HG03196 (cell line): ENCODE data around the gene ZBTB7C.

Experiments used
- ATAC-seq: cut with Tn5 transposase; IDR thresholded peaks from one replicate; pipeline ENCODE4 v1.9.1; 2021; ENCODE audit not compliant: unreplicated experiment

Gene ZBTB7C

DNA sequence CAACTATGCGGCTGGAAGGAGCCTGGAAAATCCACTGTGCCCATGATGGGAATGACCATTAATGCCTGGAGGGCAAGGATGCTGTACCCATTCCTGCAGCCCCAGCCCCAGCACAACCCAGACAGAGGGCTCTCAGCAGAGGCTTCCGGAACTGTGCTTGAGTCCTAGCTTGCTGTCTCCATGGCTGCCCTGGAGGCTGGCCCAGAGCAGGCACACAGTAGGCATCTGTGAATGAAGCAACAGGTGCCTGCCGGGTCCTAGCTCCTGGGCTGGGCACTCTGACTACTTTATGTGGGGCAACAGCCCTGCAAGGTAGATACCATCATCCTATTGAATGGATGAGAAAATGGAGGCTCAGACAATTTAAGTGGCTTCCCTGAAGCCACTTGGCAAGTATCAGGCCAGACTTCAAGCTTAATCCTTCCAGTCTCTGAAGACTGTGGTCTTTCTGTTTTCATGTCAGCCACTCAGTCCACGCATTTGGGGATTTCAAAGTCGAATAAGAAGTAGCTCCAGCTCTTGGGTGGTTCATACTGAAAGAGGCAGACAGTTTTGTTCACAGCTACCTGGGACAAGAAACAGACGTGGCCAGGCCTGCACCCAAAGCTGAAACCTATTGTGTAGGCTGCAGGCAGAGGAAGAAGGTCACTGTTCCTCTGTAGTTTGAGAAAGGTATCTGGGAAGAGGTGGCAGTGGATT, 237.5 kb downstream of the ZBTB7C start:
- ATAC-seq, result no peak

DNA sequence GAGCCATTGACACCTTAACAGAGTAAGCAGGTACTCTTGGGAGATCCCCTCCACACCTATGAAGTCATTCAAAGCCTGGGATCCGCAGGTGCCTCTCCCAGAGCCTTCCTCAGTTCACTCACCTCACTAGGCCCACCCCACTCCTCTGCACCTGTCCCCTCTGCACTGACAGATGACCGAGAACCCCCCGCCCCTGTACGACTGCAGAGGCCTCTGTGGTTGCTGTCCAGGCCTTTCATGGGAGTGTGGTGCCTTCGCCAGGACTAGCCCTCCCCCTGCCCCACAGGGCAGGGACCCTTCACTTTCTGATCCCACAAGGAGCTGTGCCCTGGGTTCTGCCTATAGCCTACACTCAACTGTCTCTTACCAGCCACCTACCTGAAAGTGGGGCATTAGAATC, 238.5 kb downstream of the ZBTB7C start:
- no peak for ATAC-seq

GRCh38 chr18:48168861-48169260, 240.3 kb downstream of the ZBTB7C start:
- ATAC-seq, result no peak

GRCh38 chr18:48167897-48168253, 241.3 kb downstream of the ZBTB7C start:
- no peak for ATAC-seq

DNA sequence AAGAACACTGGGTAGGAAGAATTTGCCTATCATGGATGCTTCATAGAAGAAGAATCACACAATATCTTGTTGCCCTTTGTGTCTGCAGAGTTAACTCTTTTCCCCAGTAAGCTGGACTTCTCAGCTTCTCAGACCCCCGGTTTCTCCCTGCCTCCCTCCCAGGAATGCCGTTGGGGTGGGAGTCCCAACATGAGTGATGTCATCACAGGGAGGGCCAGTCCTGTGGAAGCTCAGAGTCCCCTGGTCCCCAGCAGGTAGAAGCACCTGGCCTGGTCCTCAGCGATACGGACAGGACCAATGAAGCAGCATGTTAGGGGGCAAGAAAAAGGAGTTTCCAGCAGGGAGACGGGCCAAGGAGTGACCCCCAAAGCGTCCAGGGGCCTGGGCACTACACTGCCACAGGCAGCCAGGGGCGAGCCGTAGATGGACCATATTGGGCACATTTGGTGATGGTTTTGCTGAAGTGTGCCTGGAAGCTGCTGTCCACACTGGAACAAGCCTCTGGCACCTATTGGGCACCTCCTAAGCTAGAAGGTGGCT, 242.8 kb downstream of the ZBTB7C start:
- ATAC-seq, result no peak

DNA sequence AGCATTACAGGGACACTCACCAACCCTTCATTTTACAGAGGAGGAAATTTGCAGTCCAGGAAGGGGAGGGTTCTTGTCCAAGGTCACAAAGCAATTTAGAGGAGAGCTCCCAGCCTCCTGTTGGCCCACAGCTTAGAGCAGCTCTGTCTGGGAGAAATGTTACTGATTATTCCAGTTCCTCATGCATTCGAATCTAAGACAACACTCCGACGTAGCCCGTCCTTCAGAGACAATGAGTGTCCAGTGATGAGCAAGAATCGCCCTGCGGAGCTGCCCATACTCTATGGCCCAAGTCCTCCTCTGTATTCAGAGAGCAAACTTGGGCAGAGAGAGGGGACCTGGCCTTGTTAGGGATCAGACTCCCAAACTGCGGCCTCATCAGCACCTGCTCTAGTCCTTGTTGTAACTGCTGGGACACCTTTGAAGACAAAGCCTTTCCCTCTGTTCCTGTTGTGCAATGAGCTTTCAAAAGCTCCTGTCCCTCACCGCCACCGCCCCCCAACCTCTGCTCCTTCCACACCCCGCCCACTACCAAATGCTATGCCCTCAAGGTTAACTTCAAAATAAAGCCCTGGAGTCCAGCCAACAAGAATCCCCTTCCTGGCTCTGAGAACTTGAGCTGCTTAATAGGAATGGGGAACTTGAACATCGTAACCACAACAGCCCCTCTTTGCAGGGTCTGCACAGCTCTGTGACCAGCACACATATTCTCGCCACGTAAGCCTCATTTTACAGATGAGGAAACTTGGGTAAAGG, 243.9 kb downstream of the ZBTB7C start:
- ATAC-seq, result no peak

- ATAC-seq, result no peak
Observed at GRCh38 chr18:48164701-48165100, 244.5 kb downstream of the ZBTB7C start.

GRCh38 chr18:48164116-48164515, 245.1 kb downstream of the ZBTB7C start:
- no peak for ATAC-seq

DNA sequence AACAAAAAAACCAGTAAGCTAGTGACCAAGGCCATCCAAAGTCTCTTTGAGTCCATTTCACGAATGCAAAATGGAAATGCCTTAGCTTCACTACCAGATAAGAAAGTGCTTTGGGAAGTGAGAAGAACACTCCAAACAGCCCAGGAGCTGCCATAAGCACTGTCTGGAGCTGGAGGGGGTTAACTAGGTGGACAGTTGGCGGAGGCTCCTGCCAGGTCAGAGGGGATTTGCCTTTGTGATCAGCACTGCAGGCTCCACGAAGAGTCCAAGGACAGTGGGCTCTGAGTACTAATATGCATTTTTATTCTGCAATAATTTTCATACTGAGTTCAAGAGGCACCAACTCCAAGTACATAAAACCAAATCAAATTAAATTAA, 245.5 kb downstream of the ZBTB7C start:
- ATAC-seq, result no peak

DNA sequence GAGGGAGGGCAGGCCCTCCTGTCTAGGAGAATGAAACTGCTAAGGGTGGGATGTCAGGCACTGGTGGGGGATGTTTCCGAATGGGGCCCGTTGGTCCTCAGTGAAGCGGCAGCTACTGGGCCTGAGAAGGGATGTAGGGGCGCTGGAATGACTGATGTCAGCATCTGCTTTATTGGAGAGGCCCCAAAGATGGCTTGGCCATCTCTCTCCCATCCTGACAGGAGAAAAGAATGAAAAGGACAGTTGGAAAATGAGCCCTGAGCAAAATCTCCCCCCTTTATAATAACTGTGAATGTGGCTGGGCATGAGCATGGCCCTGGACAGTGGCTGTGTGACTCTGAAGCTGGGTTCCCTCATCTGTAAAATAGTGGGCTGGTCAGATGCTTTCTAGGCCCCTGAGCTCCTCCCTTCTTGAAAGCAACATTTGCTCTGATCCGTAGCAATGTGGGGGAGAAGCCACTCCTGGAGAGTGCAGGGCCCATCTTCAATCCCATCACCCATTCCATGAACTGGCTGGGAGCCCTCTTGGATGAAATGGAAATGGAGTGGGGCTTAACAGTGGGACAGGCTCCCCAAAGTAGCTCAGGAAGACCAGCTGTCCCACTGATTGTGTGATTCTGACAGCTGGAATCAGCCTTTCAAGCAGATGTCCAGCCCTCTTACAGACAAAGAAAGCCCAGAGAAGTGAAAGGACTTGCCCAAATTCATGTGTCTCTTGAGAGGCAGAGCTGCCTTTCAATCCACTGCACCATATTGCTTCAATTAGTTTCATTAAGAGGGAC, 246.0 kb downstream of the ZBTB7C start:
- no peak for ATAC-seq

DNA sequence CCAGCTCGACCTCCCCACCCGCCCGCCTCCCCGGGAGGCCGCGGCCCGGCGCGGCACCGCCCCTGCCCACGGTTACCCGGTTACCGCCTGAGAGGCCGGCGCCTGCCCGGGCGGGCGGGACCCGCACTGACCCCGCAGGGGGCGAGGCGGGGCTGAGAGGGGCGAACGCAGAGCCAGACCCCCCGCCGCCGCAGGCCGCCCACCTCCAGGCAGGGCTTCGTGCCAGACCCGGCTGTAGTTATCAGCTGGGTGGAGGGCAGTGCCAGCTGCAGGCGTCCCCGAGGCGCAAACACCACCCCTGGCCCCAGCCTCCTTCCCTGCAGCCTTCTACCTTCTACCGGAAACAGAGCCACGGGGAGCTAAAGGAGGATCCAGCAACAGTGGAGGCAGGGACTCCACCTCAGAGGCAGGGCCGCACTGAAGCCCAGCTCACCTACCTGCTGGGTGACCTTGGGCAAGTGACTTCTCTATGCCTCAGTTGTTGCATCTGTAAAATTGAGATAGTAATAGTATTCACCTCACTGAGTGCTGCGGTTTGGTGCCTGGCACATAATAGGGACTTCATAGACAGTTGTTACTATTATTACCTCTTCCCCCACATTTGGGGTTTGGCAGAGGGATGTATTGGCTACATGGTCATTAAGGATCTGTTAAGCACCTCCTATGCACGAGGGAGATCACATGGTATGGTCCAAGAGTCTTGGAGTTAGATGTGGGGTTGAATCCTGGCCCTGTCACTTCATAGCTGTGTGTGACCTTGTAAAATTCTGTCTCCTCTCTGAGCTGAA, 247.1 kb downstream of the ZBTB7C start:
- peak; percentile 36 for ATAC-seq

DNA sequence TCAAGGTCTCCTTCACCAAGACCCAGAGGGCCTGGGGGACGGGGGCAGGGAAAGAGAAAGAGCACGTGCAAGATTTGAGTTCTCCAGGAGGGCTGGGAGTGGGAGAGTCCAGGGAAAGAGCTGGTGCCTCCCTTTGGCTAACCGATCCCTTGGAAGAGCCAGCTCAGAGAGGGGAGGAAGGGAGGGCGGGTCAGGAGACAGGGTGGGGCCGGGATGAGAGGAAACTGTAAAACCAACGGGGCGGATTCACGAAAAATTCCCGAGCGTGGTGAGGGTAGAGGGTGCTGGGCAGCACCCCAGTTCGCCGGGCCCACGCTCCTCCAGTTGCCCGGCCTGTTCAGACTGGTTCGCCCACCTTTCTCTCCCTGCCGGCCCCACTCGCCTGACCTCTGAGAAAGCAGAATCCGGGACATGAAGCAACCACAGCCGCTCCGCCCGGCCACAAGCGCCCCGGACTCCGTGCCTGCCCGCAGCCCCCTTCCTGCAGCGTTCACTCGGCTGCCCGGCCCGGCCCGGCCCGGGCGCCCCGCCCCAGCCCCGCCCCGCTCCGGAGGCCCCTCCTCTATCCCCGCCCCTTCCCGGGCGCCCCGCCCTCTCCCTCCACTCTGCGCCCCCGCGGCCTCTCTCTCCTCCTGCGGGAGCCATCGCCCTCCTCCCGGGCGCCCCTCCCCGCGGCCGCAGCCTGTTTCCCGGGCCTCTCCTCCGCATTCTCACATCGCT, 247.8 kb downstream of the ZBTB7C start:
- ATAC-seq, result peak; percentile 55

DNA sequence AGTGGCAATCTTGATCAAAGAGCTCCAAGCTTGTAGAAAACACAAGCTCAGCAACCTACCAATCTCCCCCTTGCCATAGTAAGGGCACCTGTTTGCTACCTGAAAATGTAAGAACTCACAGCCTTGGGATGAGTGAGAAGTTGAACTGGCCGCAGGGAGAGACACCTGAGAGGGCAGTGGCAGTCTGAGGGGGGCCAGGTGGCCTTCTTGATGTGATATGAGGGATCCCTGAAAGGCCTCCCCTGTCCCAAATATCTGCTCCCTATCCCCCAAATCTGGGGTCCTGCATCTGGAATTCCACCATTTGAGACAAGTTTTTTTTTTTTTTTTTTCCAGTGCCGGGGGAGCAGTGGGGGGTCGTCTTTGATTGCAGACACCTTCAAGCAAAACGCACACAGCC, 248.6 kb downstream of the ZBTB7C start:
- no peak for ATAC-seq

GRCh38 chr18:48159816-48160215, 249.4 kb downstream of the ZBTB7C start:
- no peak for ATAC-seq

DNA sequence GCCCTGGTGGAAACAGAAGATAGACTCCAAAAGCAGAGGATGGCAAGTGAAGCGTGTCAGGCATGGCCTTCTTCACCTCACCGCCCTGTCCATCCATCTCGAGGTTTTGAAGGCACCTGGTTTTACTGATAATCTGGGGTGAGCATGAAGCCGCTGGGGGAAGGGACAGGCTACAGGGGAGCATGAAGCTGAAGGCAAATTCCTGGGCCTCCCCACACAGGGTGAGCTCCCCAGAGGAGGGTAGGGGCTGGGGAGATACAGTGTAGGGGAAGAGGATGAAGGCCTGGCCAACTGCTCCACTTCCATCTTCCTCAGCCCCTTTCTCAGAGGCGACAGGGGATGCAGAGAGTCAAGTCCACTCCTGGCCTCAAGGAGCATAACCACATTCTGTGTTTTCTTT, 250.5 kb downstream of the ZBTB7C start:
- ATAC-seq, result no peak

- ATAC-seq, result no peak
Observed at GRCh38 chr18:48157956-48158355, 251.2 kb downstream of the ZBTB7C start.

DNA sequence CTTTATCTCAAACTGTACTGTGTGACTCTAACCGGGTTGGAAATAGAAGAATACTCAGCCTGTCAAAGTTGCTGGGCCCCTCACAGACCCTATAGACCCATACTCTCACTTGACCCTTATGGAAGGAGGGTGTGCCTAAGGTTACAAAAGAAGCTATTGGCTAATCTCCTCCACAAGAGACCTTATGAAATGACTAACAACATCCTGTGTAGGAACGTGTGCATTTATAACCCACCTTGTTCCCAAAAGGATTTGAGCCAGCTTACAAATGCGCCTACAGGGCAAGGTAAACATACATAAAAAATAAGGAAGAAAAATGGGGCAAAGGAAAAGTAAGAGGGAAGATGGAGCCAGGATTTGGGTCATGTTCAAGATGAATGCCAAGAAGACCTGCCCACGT, 253.3 kb downstream of the ZBTB7C start:
- ATAC-seq, result no peak

GRCh38 chr18:48154828-48155227, 254.4 kb downstream of the ZBTB7C start:
- ATAC-seq, result no peak

DNA sequence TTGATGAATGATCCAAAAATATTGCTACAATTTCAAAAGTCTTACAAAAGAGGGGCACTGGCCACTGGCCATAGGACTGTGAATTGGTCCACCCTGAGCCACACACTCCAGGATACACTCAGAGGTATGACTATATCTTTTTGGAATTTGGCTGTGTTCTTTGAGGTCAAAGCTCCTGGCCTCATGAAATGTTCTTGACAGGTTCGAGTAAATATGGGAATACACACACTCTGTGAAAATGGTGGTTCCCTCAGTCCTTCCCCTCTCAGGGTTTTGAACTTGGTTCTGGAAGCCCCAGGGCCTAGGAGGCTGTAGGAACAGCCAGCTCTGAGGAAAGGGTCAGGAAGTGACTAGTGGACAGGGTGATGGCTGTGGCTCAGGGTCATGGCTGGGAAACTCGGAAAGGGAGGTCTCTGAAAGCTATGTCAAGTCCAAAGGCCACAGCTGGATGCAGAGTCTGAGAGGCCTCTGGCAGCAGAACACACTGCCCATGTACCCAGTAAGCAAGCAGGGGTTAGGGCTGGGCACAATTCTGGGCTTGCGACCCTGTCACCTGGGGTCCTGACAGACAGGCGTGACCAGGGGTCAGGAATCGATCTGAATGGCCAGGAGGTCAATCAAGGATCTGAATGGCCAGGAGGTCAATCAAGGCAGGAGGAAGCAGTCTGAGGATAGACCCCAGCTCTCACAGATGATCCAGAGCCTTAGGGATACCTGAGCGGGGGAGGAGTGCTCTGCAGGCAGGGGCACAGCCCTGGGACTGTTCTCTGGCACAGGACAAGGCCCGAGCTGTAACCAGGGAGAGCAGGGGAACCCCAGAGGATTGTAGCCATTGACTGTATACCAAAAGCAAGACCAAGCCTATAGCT, 255.3 kb downstream of the ZBTB7C start:
- no peak for ATAC-seq
